ENCODE results near the gene UMOD. TPM values are rescaled to one million over a fixed set of nuclear protein-coding genes. Genes with fewer than 3 reads are reported as not detected.

The UMOD gene
- total and polyA plus RNA-seq, 7 donors = not detected

- no peak for DNase-seq
- intact Hi-C loops (cut with DNase I) = no loop called here
- H3K36me3 ChIP-seq = no peaks in the 10 kb centered on the region
- no peak overlapping the region for H3K27ac ChIP-seq
- no peaks in the 10 kb centered on the region for H3K9me3 ChIP-seq
- H3K27me3 ChIP-seq = peaks cover 0 to 7% (median 0%) of the 10 kb centered on the region in 3 donors
- no peaks in the 10 kb centered on the region for H3K4me1 ChIP-seq
- no peak overlapping the region for H3K4me3 ChIP-seq
- TF ChIP-seq EP300 (IDR thresholded peaks at IDR 0.05) (no peak), CTCF (IDR thresholded peaks at IDR 0.05) (no peak), POLR2A (IDR thresholded peaks at IDR 0.05) (no peak), POLR2AphosphoS5 (IDR thresholded peaks at IDR 0.05) (no peak)
These were observed 31.9 kb downstream of the UMOD start for GRCh38 chr16:20320592-20320991.

GRCh38 chr16:20320178-20320577 lies 32.3 kb downstream of the UMOD start:
- H3K27me3 ChIP-seq = peaks cover 0 to 7% (median 0%) of the 10 kb centered on the region in 3 donors
- intact Hi-C loops (cut with DNase I) = no loop called here
- H3K9me3 ChIP-seq = no peaks in the 10 kb centered on the region
- no peak overlapping the region for H3K4me3 ChIP-seq
- TF ChIP-seq CTCF (IDR thresholded peaks at IDR 0.05) (no peak), POLR2AphosphoS5 (IDR thresholded peaks at IDR 0.05) (no peak), POLR2A (IDR thresholded peaks at IDR 0.05) (no peak), EP300 (IDR thresholded peaks at IDR 0.05) (no peak)
- 88 to 93% methylated on average over 2 of the region's 2 CpGs for WGBS, 2 donors
- H3K27ac ChIP-seq = no peak overlapping the region
- DNase-seq = no peak
- H3K4me1 ChIP-seq = no peaks in the 10 kb centered on the region
- no peaks in the 10 kb centered on the region for H3K36me3 ChIP-seq

- no peaks in the 10 kb centered on the region for H3K36me3 ChIP-seq
- WGBS, 2 donors = 79 to 83% methylated on average over 1 of the region's 1 CpG
- H3K9me3 ChIP-seq = no peaks in the 10 kb centered on the region
- no peak for DNase-seq
- no peak overlapping the region for H3K4me3 ChIP-seq
- peaks cover 0 to 7% (median 0%) of the 10 kb centered on the region in 3 donors for H3K27me3 ChIP-seq
- no peaks in the 10 kb centered on the region for H3K4me1 ChIP-seq
- no peak overlapping the region for H3K27ac ChIP-seq
- TF ChIP-seq POLR2A (IDR thresholded peaks at IDR 0.05) (no peak), CTCF (IDR thresholded peaks at IDR 0.05) (no peak), POLR2AphosphoS5 (IDR thresholded peaks at IDR 0.05) (no peak), EP300 (IDR thresholded peaks at IDR 0.05) (no peak)
- intact Hi-C loops (cut with DNase I) = no loop called here
These were observed 33.1 kb downstream of the UMOD start for GRCh38 chr16:20319406-20319805.

GRCh38 chr16:20318437-20318836 lies 34.1 kb downstream of the UMOD start:
- intact Hi-C loops (cut with DNase I) = no loop called here
- Histone ChIP-seq H3K27ac (no peak overlapping the region), H3K9me3 (no peaks in the 10 kb centered on the region), H3K27me3 (peaks cover 0 to 7% (median 0%) of the 10 kb centered on the region in 3 donors), H3K36me3 (no peaks in the 10 kb centered on the region), H3K4me1 (no peaks in the 10 kb centered on the region), H3K4me3 (no peak overlapping the region)
- DNase-seq = no peak
- 60% methylated on average over 3 of the region's 3 CpGs for WGBS, 2 donors
- TF ChIP-seq CTCF (IDR thresholded peaks at IDR 0.05) = no peak
- TF ChIP-seq POLR2AphosphoS5 (IDR thresholded peaks at IDR 0.05) = no peak
- TF ChIP-seq EP300 (IDR thresholded peaks at IDR 0.05) = no peak
- TF ChIP-seq POLR2A (IDR thresholded peaks at IDR 0.05) = no peak

GRCh38 chr16:20318006-20318405 lies 34.5 kb downstream of the UMOD start:
- 85 to 88% methylated on average over 7 of the region's 7 CpGs for WGBS, 2 donors
- Histone ChIP-seq H3K36me3 (no peaks in the 10 kb centered on the region), H3K27me3 (peaks cover 0 to 7% (median 0%) of the 10 kb centered on the region in 3 donors), H3K27ac (no peak overlapping the region), H3K9me3 (no peaks in the 10 kb centered on the region), H3K4me3 (no peak overlapping the region), H3K4me1 (no peaks in the 10 kb centered on the region)
- intact Hi-C loops (cut with DNase I) = no loop called here
- DNase-seq = no peak
- no peak for TF ChIP-seq POLR2AphosphoS5 (IDR thresholded peaks at IDR 0.05)
- no peak for TF ChIP-seq CTCF (IDR thresholded peaks at IDR 0.05)
- TF ChIP-seq POLR2A (IDR thresholded peaks at IDR 0.05) = no peak
- no peak for TF ChIP-seq EP300 (IDR thresholded peaks at IDR 0.05)
